HepG2 (cell line): ENCODE measurements around the gene HMMR. TPM values are rescaled to one million over a fixed set of nuclear protein-coding genes. Genes with fewer than 3 reads are reported as not detected.

Experiments used
- ADNP ChIP-seq: sonication (generic); formaldehyde crosslinking; IDR thresholded peaks from 2 replicates; pipeline ENCODE4 v1.4.0; 2020; ENCODE audit warnings: missing genetic modification reagents
- FIP1L1 ChIP-seq: fragments of 200-400 bp; formaldehyde crosslinking; IDR thresholded peaks from 2 replicates; pipeline ENCODE4 v1.6.1; 2018; ENCODE audit warnings: low read depth, mild to moderate bottlenecking, low read length, moderate library complexity, borderline replicate concordance; ENCODE audit not compliant: insufficient read depth
- HOXA5 ChIP-seq: sonication (generic); formaldehyde crosslinking; IDR thresholded peaks from 2 replicates; pipeline ENCODE4 v1.4.0; 2020; ENCODE audit warnings: missing genetic modification reagents
- MAFK ChIP-seq, 2 experiments: IDR thresholded peaks in 1 of 2; conservative IDR thresholded peaks in 1 of 2; 2 replicates each; pipeline ENCODE4 v1.6.1; 2011; ENCODE audit warnings: improper control_type of control experiment in 2 of 2, low read length in 2 of 2
- SKIL ChIP-seq: sonication (generic); formaldehyde crosslinking; IDR thresholded peaks from 2 replicates; pipeline ENCODE4 v1.8.0; 2022; ENCODE audit warnings: missing genetic modification reagents, mild to moderate bottlenecking, moderate library complexity, borderline replicate concordance
- SMARCC2 ChIP-seq: fragments of 450-650 bp; IDR thresholded peaks from 2 replicates; pipeline ENCODE4 v1.6.1; 2017; ENCODE audit warnings: antibody characterized with exemption, mild to moderate bottlenecking
- SYNCRIP ChIP-seq: fragments of 200-400 bp; formaldehyde crosslinking; IDR thresholded peaks from 2 replicates; pipeline ENCODE4 v1.6.1; 2018; ENCODE audit warnings: mild to moderate bottlenecking, low read depth, low read length; ENCODE audit not compliant: insufficient read depth
- TSC22D2 ChIP-seq: sonication (generic); formaldehyde crosslinking; IDR thresholded peaks from 2 replicates; pipeline ENCODE4 v1.5.1; 2020; ENCODE audit warnings: missing genetic modification reagents, mild to moderate bottlenecking, borderline replicate concordance
- ZFP36 ChIP-seq: fragments of 150-350 bp; IDR thresholded peaks from 2 replicates; pipeline ENCODE4 v1.6.1; 2018; ENCODE audit warnings: borderline replicate concordance, low read length, low read depth; ENCODE audit not compliant: partially characterized antibody
- ZMYM4 ChIP-seq: sonication (generic); formaldehyde crosslinking; IDR thresholded peaks from 2 replicates; pipeline ENCODE4 v1.8.1; 2023; ENCODE audit warnings: mild to moderate bottlenecking, missing genetic modification reagents
- ZNF513 ChIP-seq: sonication (generic); formaldehyde crosslinking; conservative IDR thresholded peaks from 2 replicates; pipeline ENCODE4 v1.5.0; 2020; ENCODE audit warnings: missing genetic modification reagents
- ZNF570 ChIP-seq: sonication (generic); formaldehyde crosslinking; IDR thresholded peaks from 2 replicates; pipeline ENCODE4 v1.4.0; 2020; ENCODE audit warnings: mild to moderate bottlenecking, missing genetic modification reagents, borderline replicate concordance
- ZNF672 ChIP-seq: sonication (generic); formaldehyde crosslinking; IDR thresholded peaks from 2 replicates; pipeline ENCODE4 v1.8.1; 2022; ENCODE audit warnings: missing genetic modification reagents
- ZNF770 ChIP-seq: sonication (generic); formaldehyde crosslinking; IDR thresholded peaks from 2 replicates; pipeline ENCODE4 v1.5.0; 2020; ENCODE audit warnings: mild to moderate bottlenecking, missing genetic modification reagents
- ZNF773 ChIP-seq: sonication (generic); formaldehyde crosslinking; IDR thresholded peaks from 2 replicates; pipeline ENCODE4 v1.4.0; 2020; ENCODE audit warnings: missing genetic modification reagents, borderline replicate concordance
- ZNF790 ChIP-seq: sonication (generic); formaldehyde crosslinking; IDR thresholded peaks from 2 replicates; pipeline ENCODE4 v1.8.0; 2022; ENCODE audit warnings: missing genetic modification reagents, mild to moderate bottlenecking, borderline replicate concordance
- ZNF816 ChIP-seq: sonication (generic); formaldehyde crosslinking; IDR thresholded peaks from 2 replicates; pipeline ENCODE4 v1.8.0; 2022; ENCODE audit warnings: missing genetic modification reagents, mild to moderate bottlenecking, borderline replicate concordance
- ZNF878 ChIP-seq: sonication (generic); formaldehyde crosslinking; IDR thresholded peaks from 2 replicates; pipeline ENCODE4 v1.8.1; 2023; ENCODE audit warnings: mild to moderate bottlenecking, missing genetic modification reagents, moderate library complexity
- polyA plus RNA-seq, 8 experiments: library from polyadenylated mRNA; depleted of rRNA in 3 of 8; stranded (reverse) in 7 of 8; unstranded in 1 of 8; fragments of >200 nt; fragmentation: Illumina TruSeq in 4 of 8; extraction: Trizol in 4 of 8; gene quantifications; 2 replicates each; pipeline versions ENCODE4 v1.2.1 to v1.2.3, GENCODE V29; 2011 to 2016; ENCODE audit warnings: low read depth in 4 of 8, missing spikeins in 1 of 8, mixed read lengths in 1 of 8; ENCODE audit not compliant: insufficient read depth in 1 of 8
- total RNA-seq, 5 experiments: library from RNA; depleted of rRNA; stranded (reverse); fragments of >200 nt; fragmentation: Illumina TruSeq; extraction: Trizol; gene quantifications; 2 replicates each; pipeline ENCODE4 v1.2.3, GENCODE V29; 2016; ENCODE audit warnings: low read depth in 1 of 5
- TF ChIP-seq, protein P1 (sequence below): sonication (generic); formaldehyde crosslinking; IDR thresholded peaks from 2 replicates; pipeline ENCODE4 v1.4.0; 2020; ENCODE audit warnings: missing genetic modification reagents
- TF ChIP-seq, protein P2 (sequence below): sonication (generic); formaldehyde crosslinking; IDR thresholded peaks from 2 replicates; pipeline ENCODE4 v1.8.1; 2023; ENCODE audit warnings: mild to moderate bottlenecking, missing genetic modification reagents

The HMMR gene
- total and polyA plus RNA-seq, 2 of the 13 experiments (the other 11 are each of a cell fraction or from before 2014, with no cell fraction given) = 8.5 to 48.3 TPM

- no peak for TF ChIP-seq SKIL (CRISPR knock-in tag)
- no peak; the same call in 1 of the 2 replicates for TF ChIP-seq ZNF878 (CRISPR knock-in tag)
- peak; percentile 80 for TF ChIP-seq HOXA5 (CRISPR knock-in tag)
- peak; percentile 86 for TF ChIP-seq ZMYM4 (CRISPR knock-in tag)
- TF ChIP-seq ZNF513 (CRISPR knock-in tag) = no peak
- TF ChIP-seq ZNF816 (CRISPR knock-in tag) = peak; percentile 94
- no peak for TF ChIP-seq ZNF770 (CRISPR knock-in tag)
- no peak for TF ChIP-seq SMARCC2
- TF ChIP-seq, protein P1, sequence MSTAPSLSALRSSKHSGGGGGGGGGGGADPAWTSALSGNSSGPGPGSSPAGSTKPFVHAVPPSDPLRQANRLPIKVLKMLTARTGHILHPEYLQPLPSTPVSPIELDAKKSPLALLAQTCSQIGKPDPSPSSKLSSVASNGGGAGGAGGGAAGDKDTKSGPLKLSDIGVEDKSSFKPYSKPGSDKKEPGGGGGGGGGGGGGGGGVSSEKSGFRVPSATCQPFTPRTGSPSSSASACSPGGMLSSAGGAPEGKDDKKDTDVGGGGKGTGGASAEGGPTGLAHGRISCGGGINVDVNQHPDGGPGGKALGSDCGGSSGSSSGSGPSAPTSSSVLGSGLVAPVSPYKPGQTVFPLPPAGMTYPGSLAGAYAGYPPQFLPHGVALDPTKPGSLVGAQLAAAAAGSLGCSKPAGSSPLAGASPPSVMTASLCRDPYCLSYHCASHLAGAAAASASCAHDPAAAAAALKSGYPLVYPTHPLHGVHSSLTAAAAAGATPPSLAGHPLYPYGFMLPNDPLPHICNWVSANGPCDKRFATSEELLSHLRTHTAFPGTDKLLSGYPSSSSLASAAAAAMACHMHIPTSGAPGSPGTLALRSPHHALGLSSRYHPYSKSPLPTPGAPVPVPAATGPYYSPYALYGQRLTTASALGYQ = 0 out of 2 replicates have a peak, but pooled peaks have one; percentile 26
- no peak for TF ChIP-seq ZNF672 (CRISPR knock-in tag)
- no peak for TF ChIP-seq TSC22D2
- 0 out of 2 replicates have a peak, but pooled peaks have one; percentile 91 for TF ChIP-seq FIP1L1
- no peak for TF ChIP-seq SYNCRIP
- TF ChIP-seq ZFP36 = no peak
- TF ChIP-seq ZNF773 (CRISPR knock-in tag) = no peak
- TF ChIP-seq MAFK (conservative IDR thresholded peaks at IDR 0.05 in 1 of 2, IDR thresholded peaks at IDR 0.05 in 1 of 2; ENCODE audit: low read length in 2 of 2) = no peak
- TF ChIP-seq, protein P2, sequence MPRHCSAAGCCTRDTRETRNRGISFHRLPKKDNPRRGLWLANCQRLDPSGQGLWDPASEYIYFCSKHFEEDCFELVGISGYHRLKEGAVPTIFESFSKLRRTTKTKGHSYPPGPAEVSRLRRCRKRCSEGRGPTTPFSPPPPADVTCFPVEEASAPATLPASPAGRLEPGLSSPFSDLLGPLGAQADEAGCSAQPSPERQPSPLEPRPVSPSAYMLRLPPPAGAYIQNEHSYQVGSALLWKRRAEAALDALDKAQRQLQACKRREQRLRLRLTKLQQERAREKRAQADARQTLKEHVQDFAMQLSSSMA (CRISPR knock-in tag) = no peak
- no peak for TF ChIP-seq ADNP (CRISPR knock-in tag)
- TF ChIP-seq ZNF790 = no peak
- TF ChIP-seq ZNF570 (CRISPR knock-in tag) = no peak
Observed at GRCh38 chr5:163459819-163460561, 442 bp upstream of the HMMR start, which contains the start of gene NUDCD2 (continued).
